IgD-negative memory B cell (primary cell): ENCODE data around the gene SLFNL1. TPM values are rescaled to one million over a fixed set of nuclear protein-coding genes. Genes with fewer than 3 reads are reported as not detected.

Experiments
- H3K27ac Mint-ChIP-seq, 3 donors: one replicate each; pipeline ENCODE4 v1.8.0; 2020 to 2022; ENCODE audit warnings: mild to moderate bottlenecking in 3 of 3, mixed read lengths in 3 of 3, moderate library complexity in 1 of 3
- H3K27me3 Mint-ChIP-seq: one replicate; pipeline ENCODE4 v1.8.0; 2021; ENCODE audit warnings: mixed read lengths
- H3K36me3 Mint-ChIP-seq: one replicate; pipeline ENCODE4 v1.8.0; 2020; ENCODE audit warnings: mild to moderate bottlenecking, mixed read lengths
- H3K4me1 Mint-ChIP-seq, 3 donors: one replicate each; pipeline ENCODE4 v1.8.0; 2020 to 2022; ENCODE audit warnings: mixed read lengths in 3 of 3, mild to moderate bottlenecking in 1 of 3
- H3K4me3 Mint-ChIP-seq, 4 donors: one replicate each; pipeline ENCODE4 v1.8.0; 2020 to 2022; ENCODE audit warnings: mild to moderate bottlenecking in 4 of 4, mixed read lengths in 4 of 4, moderate library complexity in 3 of 4
- H3K9me3 Mint-ChIP-seq, 3 donors: one replicate each; pipeline ENCODE4 v1.8.0; 2020 to 2021; ENCODE audit warnings: mixed read lengths in 3 of 3, mild to moderate bottlenecking in 1 of 3
- polyA plus RNA-seq: library from polyadenylated mRNA; unstranded; fragments of 300-500 nt; fragmentation: Illumina TruSeq; gene quantifications from one replicate; pipeline ENCODE4 v1.2.3, GENCODE V29; 2021

Gene SLFNL1
- polyA plus RNA-seq, 1 donor from 2014 or later: 0.20 TPM

- Mint-ChIP-seq H3K36me3 (peaks cover 12% of the 10 kb centered on the region), H3K27ac (no peak overlapping the region)
Measured at GRCh38 chr1:40986328-40986783, 35.2 kb downstream of the SLFNL1 start.

GRCh38 chr1:40985875-40986274, 35.6 kb downstream of the SLFNL1 start:
- H3K4me3 Mint-ChIP-seq: no peak overlapping the region
- H3K36me3 Mint-ChIP-seq: peaks cover 9% of the 10 kb centered on the region
- H3K4me1 Mint-ChIP-seq: peaks cover 7 to 10% (median 9%) of the 10 kb centered on the region in 3 donors
- H3K27me3 Mint-ChIP-seq: no peaks in the 10 kb centered on the region
- H3K27ac Mint-ChIP-seq: peak overlapping the region in 1 of 3 donors; percentile 41
- H3K9me3 Mint-ChIP-seq: no peaks in the 10 kb centered on the region

More at GRCh38 chr1:40986328-40986783, 35.2 kb downstream of the SLFNL1 start:
- Mint-ChIP-seq H3K9me3 (no peaks in the 10 kb centered on the region), H3K4me3 (no peak overlapping the region), H3K27me3 (no peaks in the 10 kb centered on the region), H3K4me1 (peaks cover 2 to 5% (median 4%) of the 10 kb centered on the region in 3 donors)

GRCh38 chr1:40985161-40985560, 36.4 kb downstream of the SLFNL1 start:
- H3K36me3 Mint-ChIP-seq: peaks cover 9% of the 10 kb centered on the region
- no peaks in the 10 kb centered on the region for H3K27me3 Mint-ChIP-seq
- no peak overlapping the region for H3K27ac Mint-ChIP-seq
- H3K4me1 Mint-ChIP-seq: peaks cover 13 to 15% (median 15%) of the 10 kb centered on the region in 3 donors
- H3K9me3 Mint-ChIP-seq: no peaks in the 10 kb centered on the region
- H3K4me3 Mint-ChIP-seq: no peak overlapping the region

- no peaks in the 10 kb centered on the region for H3K9me3 Mint-ChIP-seq
- H3K4me3 Mint-ChIP-seq: peak overlapping the region in 1 of 4 donors; percentile 19
- H3K27ac Mint-ChIP-seq: no peak overlapping the region
- H3K4me1 Mint-ChIP-seq: peaks cover 13 to 15% (median 15%) of the 10 kb centered on the region in 3 donors
- H3K36me3 Mint-ChIP-seq: peaks cover 9% of the 10 kb centered on the region
- H3K27me3 Mint-ChIP-seq: no peaks in the 10 kb centered on the region
Measured at GRCh38 chr1:40984531-40984930, 37.0 kb downstream of the SLFNL1 start.

DNA sequence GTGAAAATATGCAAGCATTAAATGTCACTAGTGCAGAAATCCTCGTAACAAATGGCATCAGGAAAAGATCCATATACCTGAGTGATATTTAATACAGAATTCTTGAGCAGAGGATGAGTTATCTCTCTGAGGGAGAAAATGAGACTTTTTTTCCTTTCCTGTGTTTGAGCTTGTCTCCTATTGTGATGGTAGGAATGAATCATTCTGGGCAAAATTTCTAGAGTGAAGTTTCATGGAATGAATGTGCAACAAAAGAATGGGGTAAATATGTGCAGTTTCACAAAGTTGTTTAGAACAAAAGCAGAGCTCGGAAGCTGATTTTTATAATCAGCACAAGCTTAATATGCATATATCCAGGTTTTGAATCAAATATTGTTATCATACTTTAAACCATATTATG, 37.5 kb downstream of the SLFNL1 start:
- H3K36me3 Mint-ChIP-seq: peaks cover 8% of the 10 kb centered on the region
- H3K9me3 Mint-ChIP-seq: no peaks in the 10 kb centered on the region
- no peaks in the 10 kb centered on the region for H3K27me3 Mint-ChIP-seq
- H3K27ac Mint-ChIP-seq: no peak overlapping the region
- H3K4me3 Mint-ChIP-seq: peak overlapping the region in 1 of 4 donors; percentile 24
- peaks cover 13 to 15% (median 15%) of the 10 kb centered on the region in 3 donors for H3K4me1 Mint-ChIP-seq

- H3K9me3 Mint-ChIP-seq: no peaks in the 10 kb centered on the region
- no peak overlapping the region for H3K27ac Mint-ChIP-seq
- H3K36me3 Mint-ChIP-seq: peaks cover 7% of the 10 kb centered on the region
- no peaks in the 10 kb centered on the region for H3K27me3 Mint-ChIP-seq
- H3K4me3 Mint-ChIP-seq: peak overlapping the region in 1 of 4 donors; percentile 91
- peaks cover 13 to 18% (median 17%) of the 10 kb centered on the region in 3 donors for H3K4me1 Mint-ChIP-seq
Measured at GRCh38 chr1:40983286-40983685, 38.2 kb downstream of the SLFNL1 start.

GRCh38 chr1:40982721-40983120, 38.8 kb downstream of the SLFNL1 start:
- H3K36me3 Mint-ChIP-seq: peaks cover 7% of the 10 kb centered on the region
- H3K9me3 Mint-ChIP-seq: no peaks in the 10 kb centered on the region
- H3K27ac Mint-ChIP-seq: peak overlapping the region in 1 of 3 donors; percentile 17
- H3K27me3 Mint-ChIP-seq: no peaks in the 10 kb centered on the region
- peaks cover 13 to 18% (median 17%) of the 10 kb centered on the region in 3 donors for H3K4me1 Mint-ChIP-seq
- H3K4me3 Mint-ChIP-seq: peak overlapping the region in 1 of 4 donors; percentile 91

DNA sequence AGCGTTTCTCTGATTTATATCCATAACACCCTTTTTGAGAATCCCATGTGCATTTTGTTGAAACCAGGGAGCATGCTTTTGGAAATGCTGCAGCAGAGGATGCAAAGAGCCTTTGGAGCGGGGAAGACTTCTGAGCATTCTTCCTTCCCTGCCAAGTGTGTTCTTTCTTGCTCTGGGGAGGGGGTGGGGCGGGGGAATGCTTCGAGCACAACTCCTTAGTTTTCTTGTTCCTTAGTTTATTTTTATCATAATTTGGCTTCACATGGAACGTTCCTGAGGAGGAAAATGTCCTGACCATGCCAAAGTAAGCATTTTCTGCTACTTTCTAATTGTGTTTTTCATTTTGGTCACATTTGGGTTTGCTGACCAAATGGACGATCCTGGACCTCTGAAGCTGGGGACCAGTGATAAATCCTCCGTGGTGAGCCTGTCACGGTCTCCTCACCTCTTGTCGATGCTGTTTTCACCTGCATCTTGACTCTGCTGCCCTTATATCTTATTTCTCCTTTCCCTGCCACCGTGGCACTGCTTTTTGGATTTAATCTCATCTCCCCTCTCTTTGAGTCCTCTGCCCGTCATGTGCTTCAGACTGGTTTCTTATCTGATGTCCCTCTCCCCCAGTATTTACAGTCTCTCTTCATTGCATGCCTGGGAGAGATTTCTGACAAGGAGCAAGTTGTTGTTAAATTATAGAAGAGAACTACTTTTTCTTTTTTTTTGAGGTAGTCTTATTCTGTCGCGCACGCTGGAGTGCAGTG, 39.7 kb downstream of the SLFNL1 start:
- H3K4me3 Mint-ChIP-seq: peak overlapping the region in 3 of 4 donors; percentile 12 to 91 (median 81)
- peaks cover 13 to 18% (median 17%) of the 10 kb centered on the region in 3 donors for H3K4me1 Mint-ChIP-seq
- no peaks in the 10 kb centered on the region for H3K27me3 Mint-ChIP-seq
- H3K27ac Mint-ChIP-seq: no peak overlapping the region
- peaks cover 5% of the 10 kb centered on the region for H3K36me3 Mint-ChIP-seq
- H3K9me3 Mint-ChIP-seq: no peaks in the 10 kb centered on the region

GRCh38 chr1:40980453-40981121, 40.9 kb downstream of the SLFNL1 start:
- peak overlapping the region; percentile 91 to 98 (median 97) for H3K4me3 Mint-ChIP-seq
- H3K9me3 Mint-ChIP-seq: no peaks in the 10 kb centered on the region
- H3K27me3 Mint-ChIP-seq: no peaks in the 10 kb centered on the region
- peaks cover 13 to 18% (median 14%) of the 10 kb centered on the region in 3 donors for H3K4me1 Mint-ChIP-seq
- peak overlapping the region; percentile 81 to 92 (median 91) for H3K27ac Mint-ChIP-seq
- H3K36me3 Mint-ChIP-seq: peaks cover 2% of the 10 kb centered on the region

DNA sequence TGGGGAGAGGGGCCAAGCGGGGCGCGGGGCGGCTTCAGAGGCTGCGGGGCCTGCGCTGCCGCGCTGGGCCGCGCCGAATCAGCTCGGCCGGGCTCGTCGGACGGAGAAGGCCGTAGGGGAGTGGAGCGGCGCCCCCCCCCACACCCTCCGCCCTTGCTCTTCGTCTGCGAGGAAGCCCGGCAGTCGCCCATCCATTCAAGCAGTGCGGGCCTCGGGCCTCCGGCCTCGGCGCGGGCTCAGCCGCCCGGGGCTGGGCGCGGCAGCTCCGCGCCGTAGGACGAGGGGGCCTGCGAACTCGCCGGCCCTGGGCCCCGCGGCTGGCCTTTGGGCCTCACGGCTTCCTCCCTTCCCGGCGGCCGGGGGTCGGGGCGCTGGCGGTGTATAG, 41.5 kb downstream of the SLFNL1 start:
- Mint-ChIP-seq H3K4me1 (peaks cover 13 to 18% (median 13%) of the 10 kb centered on the region in 3 donors), H3K36me3 (peaks cover 2% of the 10 kb centered on the region), H3K27me3 (no peaks in the 10 kb centered on the region), H3K27ac (peak overlapping the region; percentile 81 to 92 (median 91)), H3K9me3 (no peaks in the 10 kb centered on the region), H3K4me3 (peak overlapping the region; percentile 91 to 98 (median 97))

DNA sequence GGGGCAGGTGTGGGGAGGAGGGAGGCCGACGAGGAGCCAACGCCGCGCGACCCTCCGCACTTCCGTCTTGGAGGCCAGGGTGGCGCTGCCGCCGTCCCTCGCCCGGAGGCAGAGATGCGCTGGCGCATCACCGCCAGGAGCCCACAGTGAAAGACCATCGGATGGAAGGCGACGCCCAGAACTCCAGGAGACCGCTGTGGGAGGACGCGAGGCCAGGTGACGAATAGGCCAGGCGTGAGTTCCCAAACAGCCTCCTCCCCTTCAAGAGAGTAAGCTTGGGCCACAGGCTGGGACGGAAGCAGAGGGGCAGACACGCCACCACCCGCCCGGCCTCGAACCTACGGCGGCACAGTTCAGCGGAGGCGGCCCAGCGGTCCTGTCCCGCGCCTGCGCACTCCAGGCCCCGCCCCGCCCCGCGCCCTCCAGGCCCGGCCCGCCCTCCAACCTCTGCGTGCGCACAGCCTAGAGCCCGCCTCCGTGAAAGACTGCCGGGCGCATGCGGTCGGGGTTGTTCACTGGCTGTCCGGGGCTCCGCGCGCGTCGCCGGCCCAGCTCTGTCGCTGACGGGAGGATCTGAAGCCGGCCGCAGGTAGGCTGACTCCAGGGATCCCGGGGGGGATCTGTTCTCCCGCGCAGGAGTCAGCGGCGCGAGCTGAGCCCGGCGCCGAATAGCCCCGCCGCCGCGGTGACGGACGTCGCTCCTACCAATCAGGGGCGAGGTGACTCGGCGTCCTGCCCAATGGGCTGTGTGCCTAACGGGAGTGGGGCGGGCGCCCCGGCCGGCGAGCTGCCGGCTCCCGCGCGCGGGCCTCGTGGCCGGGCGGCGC, 42.1 kb downstream of the SLFNL1 start, which contains the start of gene CTPS1:
Gene CTPS1, plus strand, starts transcription at position 456 of the 827 bp plus-strand sequence. CDS start 3,595 bp downstream, outside the sequence.
- H3K36me3 Mint-ChIP-seq: peaks cover 2% of the 10 kb centered on the region

DNA sequence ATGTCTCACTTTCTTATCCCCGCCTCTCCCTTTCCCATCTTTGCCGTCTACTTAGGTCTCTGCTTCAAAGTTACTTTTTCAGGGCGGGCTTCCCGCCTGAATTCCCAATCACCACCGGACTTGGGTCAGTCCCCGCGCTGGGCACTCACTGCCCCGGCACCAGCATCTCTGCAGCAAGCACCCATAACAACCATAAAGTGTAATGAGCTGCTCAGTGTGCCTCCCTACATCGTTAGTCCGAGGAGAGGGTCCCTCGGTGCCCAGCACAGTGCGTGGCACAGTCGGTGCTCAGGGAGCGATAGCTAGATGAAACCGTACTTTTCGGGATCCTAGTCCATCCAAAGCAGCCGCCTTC, 42.7 kb downstream of the SLFNL1 start:
- Mint-ChIP-seq H3K4me3 (peak overlapping the region; percentile 85 to 94 (median 92)), H3K36me3 (peaks cover 2% of the 10 kb centered on the region), H3K27me3 (no peaks in the 10 kb centered on the region), H3K27ac (peak overlapping the region in 2 of 3 donors; percentile 85 to 95), H3K9me3 (no peaks in the 10 kb centered on the region), H3K4me1 (peaks cover 13 to 18% (median 13%) of the 10 kb centered on the region in 3 donors)

More for the DNA sequence above, 42.1 kb downstream of the SLFNL1 start, which contains the start of gene CTPS1:
- H3K27ac Mint-ChIP-seq: peak within 1 kb of the TSS; percentile 85 to 95 (median 92)
- no peaks in the 10 kb centered on the region for H3K9me3 Mint-ChIP-seq
- H3K4me3 Mint-ChIP-seq: peak within 1 kb of the TSS; percentile 91 to 98 (median 97)
- H3K27me3 Mint-ChIP-seq: no peaks in the 10 kb centered on the region
- peaks cover 13 to 18% (median 13%) of the 10 kb centered on the region in 3 donors for H3K4me1 Mint-ChIP-seq

GRCh38 chr1:40977716-40978115, 43.8 kb downstream of the SLFNL1 start:
- Mint-ChIP-seq H3K4me3 (peak overlapping the region in 1 of 4 donors; percentile 78), H3K27me3 (no peaks in the 10 kb centered on the region), H3K4me1 (peaks cover 13 to 15% (median 13%) of the 10 kb centered on the region in 3 donors), H3K27ac (peak overlapping the region in 1 of 3 donors; percentile 19), H3K36me3 (no peaks in the 10 kb centered on the region), H3K9me3 (no peaks in the 10 kb centered on the region)

- H3K9me3 Mint-ChIP-seq: no peaks in the 10 kb centered on the region
- no peaks in the 10 kb centered on the region for H3K27me3 Mint-ChIP-seq
- peak overlapping the region in 2 of 4 donors; percentile 9 to 78 for H3K4me3 Mint-ChIP-seq
- peaks cover 13 to 15% (median 13%) of the 10 kb centered on the region in 3 donors for H3K4me1 Mint-ChIP-seq
- H3K27ac Mint-ChIP-seq: peak overlapping the region in 2 of 3 donors; percentile 17 to 59
- H3K36me3 Mint-ChIP-seq: no peaks in the 10 kb centered on the region
Measured at GRCh38 chr1:40976952-40977690, 44.4 kb downstream of the SLFNL1 start.
